C4-2B (cell line): ENCODE measurements around the gene B3GNT4.

Source experiments
- H3K27ac ChIP-seq: fragments of 450-650 bp; 2 replicates; pipeline ENCODE4 v1.5.1; 2017
- CTCF ChIP-seq: fragments of 450-650 bp; conservative IDR thresholded peaks from 2 replicates; pipeline ENCODE4 v1.5.1; 2017; ENCODE audit warnings: mild to moderate bottlenecking
- ZFX ChIP-seq: fragments of 450-650 bp; IDR thresholded peaks from 2 replicates; pipeline ENCODE4 v1.6.1; 2017

Gene B3GNT4

GRCh38 chr12:122182887-122183587, 20.5 kb upstream of the B3GNT4 start, which contains the start of gene LRRC43:
TSS of gene LRRC43 (plus strand) at chr12:122183123. CDS start at chr12:122183145, 22 bp downstream.
- H3K27ac ChIP-seq = no peak within 1 kb of the TSS
- TF ChIP-seq CTCF (no peak), ZFX (no peak)

- TF ChIP-seq ZFX = no peak
- no peak for TF ChIP-seq CTCF
- H3K27ac ChIP-seq = no peak overlapping the region
Observed at GRCh38 chr12:122183588-122183940, 19.9 kb upstream of the B3GNT4 start.

GRCh38 chr12:122184517-122184916, 19.0 kb upstream of the B3GNT4 start:
- TF ChIP-seq ZFX = no peak
- no peak for TF ChIP-seq CTCF
- no peak overlapping the region for H3K27ac ChIP-seq

GRCh38 chr12:122185079-122185478, 18.4 kb upstream of the B3GNT4 start:
- no peak for TF ChIP-seq ZFX
- TF ChIP-seq CTCF = no peak
- no peak overlapping the region for H3K27ac ChIP-seq

- no peak overlapping the region for H3K27ac ChIP-seq
- TF ChIP-seq ZFX (no peak), CTCF (no peak)
Observed at GRCh38 chr12:122185494-122186082, 17.9 kb upstream of the B3GNT4 start.

- no peak for TF ChIP-seq ZFX
- no peak for TF ChIP-seq CTCF
- H3K27ac ChIP-seq = no peak overlapping the region
Observed at GRCh38 chr12:122187466-122187865, 16.0 kb upstream of the B3GNT4 start.

- TF ChIP-seq ZFX (no peak), CTCF (no peak)
- H3K27ac ChIP-seq = no peak overlapping the region
Observed at GRCh38 chr12:122189626-122190475, 13.7 kb upstream of the B3GNT4 start.
